Thyroid gland (tissue), 4 donors: ENCODE measurements around the gene DNAJB1. TPM values are rescaled to one million over a fixed set of nuclear protein-coding genes. Genes with fewer than 3 reads are reported as not detected.

ENCODE experiments used
- DNase-seq, 2 donors: peaks; one replicate each; pipeline ENCODE4 v3.0.0-alpha.2; 2019
- H3K27ac ChIP-seq, 3 donors: fragments of 200-600 bp; sonication (generic); 1 replicate in 2 of 3; 2 replicates in 1 of 3; pipeline ENCODE4 v1.5.1; 2016 to 2019; ENCODE audit warnings: mild to moderate bottlenecking in 1 of 3, moderate library complexity in 1 of 3
- H3K27me3 ChIP-seq: fragments of 200-600 bp; sonication (generic); one replicate; pipeline ENCODE4 v1.5.1; 2019
- H3K36me3 ChIP-seq, 2 donors: fragments of 200-600 bp; sonication (generic); one replicate each; pipeline ENCODE4 v1.5.1; 2016 to 2019
- H3K4me1 ChIP-seq, 2 donors: fragments of 200-600 bp; sonication (generic); one replicate each; pipeline ENCODE4 v1.5.1; 2017 to 2019
- H3K4me3 ChIP-seq, 3 donors: fragments of 200-600 bp; sonication (generic); replicated peaks in 1 of 3; 1 replicate in 2 of 3; 2 replicates in 1 of 3; pipeline ENCODE4 v1.5.1; 2016; ENCODE audit warnings: mild to moderate bottlenecking in 1 of 3
- H3K9me3 ChIP-seq: fragments of 200-600 bp; sonication (generic); one replicate; pipeline ENCODE4 v1.5.1; 2017
- POLR2A ChIP-seq, 2 donors: fragments of 450-650 bp; IDR thresholded peaks; one replicate each; pipeline ENCODE4 v1.6.1; 2017; ENCODE audit warnings: antibody characterized with exemption in 2 of 2, mild to moderate bottlenecking in 2 of 2, moderate library complexity in 1 of 2
- WGBS, 2 donors: methylation state at CpG; one replicate each; pipeline ENCODE4 v1.1.5; 2017; 5-methylcytosine and 5-hydroxymethylcytosine counted together
- intact Hi-C: fragments of 100-400 bp; cut with DNase I; formaldehyde crosslinking; loops from one replicate; pipeline ENCODE4 v1.15.1; 2023
- total RNA-seq, 4 donors: library from RNA; depleted of rRNA; stranded (reverse); fragments of >200 nt; gene quantifications; one replicate each; pipeline ENCODE4 v1.2.3, GENCODE V29; 2016
- TF ChIP-seq, protein P1 (sequence below), 6 experiments: fragments of 200-600 bp in 3 of 6; fragments of 450-650 bp in 3 of 6; sonication (generic) in 3 of 6; IDR thresholded peaks; one replicate each; pipeline ENCODE4 v1.5.1; 2016 to 2019; ENCODE audit warnings: antibody characterized with exemption in 6 of 6, mild to moderate bottlenecking in 2 of 6, inconsistent platforms in 1 of 6, moderate library complexity in 1 of 6

The DNAJB1 gene
- total RNA-seq, 4 donors from 2014 or later, result 49.1 to 61.1 (median 55.3) TPM

DNA sequence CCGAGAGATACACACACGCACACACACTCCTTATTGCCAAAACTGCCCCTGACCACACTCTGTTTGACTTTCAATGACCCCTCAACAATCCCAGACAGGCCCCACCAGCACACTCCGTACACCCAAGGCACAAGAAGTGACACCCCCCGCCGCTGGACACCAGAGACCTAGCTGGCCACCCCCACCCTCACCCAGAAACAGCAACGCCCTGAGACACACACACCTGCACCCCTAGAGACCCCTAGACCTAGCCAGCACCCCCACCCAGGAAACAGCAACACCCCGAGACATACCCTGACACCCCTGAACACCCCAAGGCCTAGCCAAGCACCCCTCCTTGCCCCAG lies 41.9 kb downstream of the DNAJB1 start:
- DNase-seq, result no peak
- Histone ChIP-seq H3K27me3 (no peaks in the 10 kb centered on the region), H3K9me3 (no peaks in the 10 kb centered on the region), H3K4me3 (no peak overlapping the region), H3K36me3 (peaks cover 28 to 29% of the 10 kb centered on the region in 2 donors), H3K27ac (no peak overlapping the region), H3K4me1 (peaks cover 9 to 27% of the 10 kb centered on the region in 2 donors)
- 95% methylated on average over 7 of the region's 7 CpGs for WGBS, 2 donors
- intact Hi-C loops, result no loop called here
- no peak for TF ChIP-seq POLR2A (IDR thresholded peaks at IDR 0.05)
- TF ChIP-seq, protein P1, sequence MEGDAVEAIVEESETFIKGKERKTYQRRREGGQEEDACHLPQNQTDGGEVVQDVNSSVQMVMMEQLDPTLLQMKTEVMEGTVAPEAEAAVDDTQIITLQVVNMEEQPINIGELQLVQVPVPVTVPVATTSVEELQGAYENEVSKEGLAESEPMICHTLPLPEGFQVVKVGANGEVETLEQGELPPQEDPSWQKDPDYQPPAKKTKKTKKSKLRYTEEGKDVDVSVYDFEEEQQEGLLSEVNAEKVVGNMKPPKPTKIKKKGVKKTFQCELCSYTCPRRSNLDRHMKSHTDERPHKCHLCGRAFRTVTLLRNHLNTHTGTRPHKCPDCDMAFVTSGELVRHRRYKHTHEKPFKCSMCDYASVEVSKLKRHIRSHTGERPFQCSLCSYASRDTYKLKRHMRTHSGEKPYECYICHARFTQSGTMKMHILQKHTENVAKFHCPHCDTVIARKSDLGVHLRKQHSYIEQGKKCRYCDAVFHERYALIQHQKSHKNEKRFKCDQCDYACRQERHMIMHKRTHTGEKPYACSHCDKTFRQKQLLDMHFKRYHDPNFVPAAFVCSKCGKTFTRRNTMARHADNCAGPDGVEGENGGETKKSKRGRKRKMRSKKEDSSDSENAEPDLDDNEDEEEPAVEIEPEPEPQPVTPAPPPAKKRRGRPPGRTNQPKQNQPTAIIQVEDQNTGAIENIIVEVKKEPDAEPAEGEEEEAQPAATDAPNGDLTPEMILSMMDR (IDR thresholded peaks at IDR 0.05), result no peak

DNA sequence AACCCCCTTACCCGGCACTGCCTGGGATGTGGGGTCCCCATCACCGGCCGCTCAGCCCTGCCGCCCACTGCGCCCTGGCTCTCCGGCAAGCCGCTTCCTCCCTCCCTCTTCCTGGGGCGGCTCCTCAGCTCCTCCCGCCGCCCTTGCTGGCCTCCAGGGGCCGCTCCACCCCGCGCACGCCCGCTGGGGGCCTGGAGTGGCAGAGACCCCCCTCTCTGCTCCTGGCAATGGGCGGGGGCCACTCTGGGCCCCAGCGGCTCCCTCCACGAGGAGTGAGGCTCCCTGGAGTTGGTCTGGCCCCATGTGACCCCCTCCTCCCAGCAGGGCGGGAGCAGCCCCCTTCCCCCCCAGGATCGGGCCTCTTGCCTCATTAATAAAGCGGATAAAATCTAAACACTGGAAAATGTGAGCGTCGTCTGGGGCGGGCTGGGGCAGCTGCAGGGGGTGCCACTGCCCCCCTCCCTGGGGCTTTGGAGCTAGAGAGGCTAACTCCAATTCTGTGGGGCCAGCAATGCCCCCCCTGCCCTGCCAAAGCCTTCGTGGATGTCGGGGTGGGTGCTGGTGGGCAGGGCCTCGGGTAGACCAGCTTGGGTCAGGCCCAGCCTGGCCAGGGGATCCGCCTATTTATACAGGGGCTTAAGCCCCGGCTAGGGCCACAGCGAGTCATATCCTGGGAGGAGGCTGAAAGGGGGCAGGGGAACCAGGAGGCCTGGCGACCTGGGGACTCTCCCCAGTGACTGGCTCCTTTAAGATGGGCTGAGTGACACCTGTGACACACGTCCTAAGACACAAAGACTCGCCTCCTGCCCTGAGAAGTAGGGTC lies 42.7 kb downstream of the DNAJB1 start, which contains the start of gene PTGER1:
TSS of gene PTGER1 (minus strand) at position 104 of the 823 bp plus-strand sequence. CDS start 1,034 bp downstream, outside the sequence.
- intact Hi-C loops, result no loop called here
- Histone ChIP-seq H3K4me1 (peaks cover 9 to 27% of the 10 kb centered on the region in 2 donors), H3K27me3 (no peaks in the 10 kb centered on the region), H3K9me3 (no peaks in the 10 kb centered on the region), H3K36me3 (peaks cover 29 to 30% of the 10 kb centered on the region in 2 donors), H3K27ac (no peak within 1 kb of the TSS), H3K4me3 (no peak within 1 kb of the TSS)
- TF ChIP-seq, protein P1 (IDR thresholded peaks at IDR 0.05), result peak in 1 of 6 experiments; percentile 24
- TF ChIP-seq POLR2A (IDR thresholded peaks at IDR 0.05), result no peak
- no peak for DNase-seq
- WGBS, 2 donors, result 17 to 28% methylated on average over 15 to 21 of the region's 33 CpGs

DNA sequence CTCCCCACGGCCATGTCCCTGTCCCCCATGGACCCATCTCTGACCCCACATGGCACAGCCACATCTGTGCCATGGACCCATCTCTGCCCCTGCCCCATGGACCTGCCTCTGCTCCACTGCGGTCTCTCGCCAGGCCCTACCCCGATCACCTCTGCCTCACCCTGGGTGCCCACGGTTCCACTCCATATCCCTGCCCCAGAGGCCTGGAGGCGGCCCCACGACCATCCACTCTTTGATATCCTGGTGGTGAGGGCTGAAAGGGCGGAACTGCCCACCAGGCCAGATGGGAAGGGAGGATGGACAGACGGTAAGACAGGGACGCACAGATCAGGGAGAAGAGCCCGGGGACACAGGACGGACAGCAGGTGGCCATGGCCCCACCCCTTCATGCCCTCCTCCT lies 43.4 kb downstream of the DNAJB1 start:
- Histone ChIP-seq H3K4me1 (peaks cover 9 to 27% of the 10 kb centered on the region in 2 donors), H3K9me3 (no peaks in the 10 kb centered on the region), H3K27me3 (no peaks in the 10 kb centered on the region), H3K36me3 (peaks cover 30% of the 10 kb centered on the region in 2 donors), H3K4me3 (no peak overlapping the region), H3K27ac (no peak overlapping the region)
- no peak for DNase-seq
- 46 to 57% methylated on average over 11 to 12 of the region's 12 CpGs for WGBS, 2 donors
- intact Hi-C loops, result no loop called here
- TF ChIP-seq, protein P1 (IDR thresholded peaks at IDR 0.05), result no peak
- no peak for TF ChIP-seq POLR2A (IDR thresholded peaks at IDR 0.05)

DNA sequence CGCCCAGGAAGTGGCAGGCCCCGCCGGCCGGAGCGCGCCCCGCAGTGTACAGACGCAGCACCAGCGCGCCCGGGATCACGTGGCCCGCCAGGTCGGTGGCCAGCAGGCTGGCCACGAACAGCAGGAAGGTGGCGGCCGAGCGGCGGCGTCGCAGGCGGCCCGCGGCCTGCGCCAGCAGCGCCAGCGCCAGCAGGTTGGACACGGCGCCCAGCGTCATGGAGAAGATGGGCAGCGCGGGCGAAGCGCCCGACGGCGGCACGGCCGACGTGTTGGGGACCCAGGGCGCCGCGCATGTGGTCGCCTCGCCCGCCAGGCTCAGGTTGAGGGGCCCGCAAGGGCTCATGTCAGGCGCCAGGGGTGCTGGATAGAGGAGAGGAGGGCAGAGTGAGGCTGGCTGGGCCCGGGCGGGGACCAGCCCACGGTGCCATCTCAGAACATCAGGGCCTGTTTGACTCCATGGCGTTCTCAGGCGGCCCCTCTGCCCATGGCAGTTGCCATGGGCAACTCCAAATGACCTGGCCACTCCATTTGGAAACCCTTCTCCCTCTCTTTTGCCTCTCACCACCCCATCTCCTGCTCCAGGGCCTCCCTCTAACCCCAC lies 44.1 kb downstream of the DNAJB1 start:
- Histone ChIP-seq H3K9me3 (no peaks in the 10 kb centered on the region), H3K4me3 (no peak overlapping the region), H3K4me1 (peaks cover 9 to 27% of the 10 kb centered on the region in 2 donors), H3K36me3 (peaks cover 29 to 30% of the 10 kb centered on the region in 2 donors), H3K27ac (no peak overlapping the region), H3K27me3 (no peaks in the 10 kb centered on the region)
- TF ChIP-seq, protein P1 (IDR thresholded peaks at IDR 0.05), result no peak
- no peak for TF ChIP-seq POLR2A (IDR thresholded peaks at IDR 0.05)
- peak in 1 of 2 donors; percentile 30 for DNase-seq
- WGBS, 2 donors, result 10 to 45% methylated on average over 7 to 27 of the region's 53 CpGs
- intact Hi-C loops, result no loop called here
